HL-60/S4 (cell line): ENCODE data around the gene MUC5B.
"Not testable (repeated sequence)": the region's sequence is repeated elsewhere in the genome, so short reads cannot be mapped to it uniquely, and the experiment has no call there.

Experiments
- in situ Hi-C: fragments of 300-500 bp; cut with MboI; formaldehyde crosslinking; loops from 2 replicates; pipeline ENCODE4 v1.14.3; 2022; ENCODE audit warnings: low sequenced_read_pairs

MUC5B gene

GRCh38 chr11:1201395-1202153 is 21.3 kb upstream of the MUC5B start:
- in situ Hi-C loops = no loop called here

- in situ Hi-C loops = no loop called here
Observed at GRCh38 chr11:1202154-1202775, 20.6 kb upstream of the MUC5B start.

GRCh38 chr11:1202776-1203504 is 19.9 kb upstream of the MUC5B start:
- in situ Hi-C loops = no loop called here

GRCh38 chr11:1203505-1204271 is 19.2 kb upstream of the MUC5B start:
- in situ Hi-C loops = no loop called here

GRCh38 chr11:1204381-1205101 is 18.3 kb upstream of the MUC5B start:
- in situ Hi-C loops = no loop called here

GRCh38 chr11:1205121-1205986 is 17.5 kb upstream of the MUC5B start:
- in situ Hi-C loops = no loop called here

DNA sequence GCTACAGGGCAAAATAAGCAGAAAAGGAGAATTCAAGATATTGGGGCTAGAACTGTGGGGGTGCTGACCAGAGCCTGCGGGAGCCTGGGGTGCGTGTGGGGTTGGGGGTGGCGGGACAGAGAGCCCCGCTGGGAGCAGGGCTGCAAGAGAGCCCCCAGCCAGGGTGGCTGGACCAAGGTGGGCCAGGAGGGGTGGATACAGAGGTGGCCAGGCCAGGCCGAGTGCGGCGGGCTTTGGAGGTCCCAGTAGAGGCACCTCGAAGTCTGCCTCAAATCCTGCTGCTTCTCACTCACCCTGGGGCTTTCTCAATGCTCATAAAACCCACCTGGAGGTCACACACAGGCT is 16.9 kb upstream of the MUC5B start:
- in situ Hi-C loops = no loop called here

DNA sequence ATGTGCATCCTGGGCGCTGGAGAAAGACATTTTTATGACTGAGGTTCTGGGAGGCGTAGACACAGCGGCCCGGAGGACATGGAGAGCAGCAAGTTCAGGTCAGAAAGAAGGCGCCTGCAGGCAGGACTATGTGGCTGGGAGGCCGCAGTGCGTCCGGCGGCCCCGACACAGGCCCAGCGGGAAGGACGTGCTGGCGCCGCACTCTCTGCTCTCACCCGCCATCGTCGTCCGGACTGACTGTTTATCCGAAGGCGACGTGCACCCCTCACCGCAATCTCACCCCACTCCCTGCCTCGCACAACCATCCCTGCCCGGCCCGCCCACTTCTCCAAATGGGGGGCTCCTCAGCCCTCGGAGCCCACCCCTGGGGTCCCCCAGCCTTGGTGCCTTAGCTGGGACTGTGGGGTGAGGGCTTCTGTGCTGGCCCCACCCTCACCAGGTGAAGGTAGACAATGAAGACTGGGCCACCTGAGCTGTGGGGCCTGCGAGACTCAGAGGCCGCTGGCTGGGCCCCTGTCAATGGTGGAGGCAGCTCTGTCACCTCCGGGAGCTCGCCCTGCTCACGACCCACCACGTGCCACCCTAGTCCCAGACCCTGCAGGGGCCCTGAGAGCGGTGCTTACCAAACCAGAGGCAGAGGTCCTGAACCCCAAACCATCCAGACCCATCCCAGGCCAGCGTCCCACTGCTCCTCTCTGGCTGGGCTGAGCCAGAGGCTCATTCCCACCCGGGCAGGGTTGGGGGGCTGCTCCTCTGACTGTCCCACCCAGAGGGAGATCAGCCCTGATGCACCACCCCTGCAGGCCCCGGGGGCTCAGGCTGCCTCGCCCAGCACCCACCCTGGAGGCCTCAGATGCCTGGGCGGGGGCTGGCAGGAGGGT is 16.2 kb upstream of the MUC5B start:
- in situ Hi-C loops = no loop called here

GRCh38 chr11:1207401-1208143 is 15.3 kb upstream of the MUC5B start:
- in situ Hi-C loops = no loop called here

GRCh38 chr11:1208144-1208393 is 14.8 kb upstream of the MUC5B start:
- in situ Hi-C loops = no loop called here

DNA sequence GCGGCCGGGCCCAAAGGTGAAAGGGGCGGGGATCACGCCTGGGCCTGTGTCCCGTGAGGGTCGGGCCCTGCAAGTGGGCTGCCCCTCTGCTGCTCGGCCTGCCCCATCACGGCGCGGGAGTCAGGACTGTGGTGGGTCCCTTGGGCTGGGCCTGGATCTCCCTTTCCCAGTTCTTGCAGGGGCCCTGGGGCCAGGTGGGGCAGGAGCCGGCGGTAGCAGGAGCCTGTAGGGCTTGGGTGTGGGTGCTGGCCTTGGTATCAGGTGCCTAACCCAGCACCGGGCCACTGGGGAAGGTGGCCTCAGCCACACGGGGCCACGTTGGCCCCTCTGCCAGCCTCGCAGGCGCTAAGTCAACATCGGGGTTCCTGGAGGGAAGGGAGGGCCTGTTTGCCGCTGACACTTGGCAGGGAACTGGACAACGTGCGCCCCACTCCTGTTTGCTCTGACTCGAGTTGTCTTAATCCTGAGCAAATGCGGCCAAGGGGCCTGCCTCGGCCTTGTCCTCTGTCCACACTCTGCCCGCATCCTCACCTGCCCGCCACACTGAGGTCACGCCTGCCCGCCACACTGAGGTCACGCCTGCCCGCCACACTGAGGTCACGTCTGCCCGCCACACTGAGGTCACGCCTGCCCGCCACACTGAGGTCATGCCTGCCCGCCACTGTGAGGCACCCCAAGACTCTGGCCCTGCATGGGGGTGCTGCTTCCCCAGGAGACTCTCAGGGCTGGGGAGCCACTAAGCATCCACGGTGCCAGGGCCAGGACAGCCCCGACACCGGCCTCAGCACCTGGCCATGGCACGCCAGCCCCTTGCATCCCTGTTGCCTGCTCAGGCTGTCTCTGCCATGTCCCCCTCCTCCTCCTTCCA is 14.2 kb upstream of the MUC5B start:
- in situ Hi-C loops = no loop called here

GRCh38 chr11:1209371-1210057 is 13.4 kb upstream of the MUC5B start:
- in situ Hi-C loops = no loop called here

GRCh38 chr11:1211838-1212237 is 11.0 kb upstream of the MUC5B start:
- in situ Hi-C loops = no loop called here

DNA sequence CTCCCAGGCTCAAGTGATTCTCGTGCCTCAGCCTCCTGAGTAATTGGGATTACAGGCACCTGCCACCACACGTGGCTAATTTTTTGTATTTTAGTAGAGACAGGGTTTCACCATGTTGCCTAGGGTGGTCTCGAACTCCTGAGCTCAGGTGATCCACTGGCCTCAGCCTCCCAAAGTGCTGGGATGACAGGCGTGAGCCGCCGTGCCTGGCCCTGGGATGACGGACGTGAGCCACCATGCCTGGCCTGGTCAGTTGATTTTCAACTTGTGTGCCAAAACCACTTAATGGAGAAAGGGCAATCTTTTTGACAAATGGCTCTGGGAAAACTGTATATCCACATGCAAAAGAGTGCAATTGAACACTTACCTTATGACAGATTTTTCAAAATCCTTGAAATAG is 7.0 kb upstream of the MUC5B start:
- in situ Hi-C loops = not testable (repeated sequence)

DNA sequence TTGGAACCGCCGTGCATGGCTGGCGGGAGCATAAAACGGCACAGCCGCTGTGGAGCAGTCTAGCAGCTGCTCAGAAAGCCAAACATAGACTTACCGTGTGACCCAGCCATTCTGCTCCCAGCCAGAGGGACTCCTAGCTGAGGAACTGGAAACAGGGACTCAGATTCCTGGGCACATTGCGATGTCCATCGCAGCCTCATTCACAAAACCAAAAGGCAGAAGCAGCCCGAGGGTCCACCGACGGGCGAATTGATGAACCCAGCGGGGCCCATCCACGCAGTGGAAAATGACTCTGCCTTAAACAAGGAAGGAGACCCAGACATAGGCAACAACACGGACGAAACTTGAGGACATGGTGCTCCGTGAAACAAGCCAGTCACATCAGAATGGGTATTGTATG is 5.7 kb upstream of the MUC5B start:
- in situ Hi-C loops = no loop called here

GRCh38 chr11:1218256-1218787 is 4.5 kb upstream of the MUC5B start:
- in situ Hi-C loops = no loop called here
